HepG2 (cell line): ENCODE measurements around the gene FDXACB1. TPM values are rescaled to one million over a fixed set of nuclear protein-coding genes. Genes with fewer than 3 reads are reported as not detected.

Experiments
- ARID5B ChIP-seq: IDR thresholded peaks from 2 replicates; pipeline ENCODE4 v1.4.0; 2020; ENCODE audit warnings: mild to moderate bottlenecking, missing genetic modification reagents
- GATAD1 ChIP-seq: IDR thresholded peaks from 2 replicates; pipeline ENCODE4 v1.6.1; 2016; ENCODE audit warnings: missing genetic modification reagents, missing compliant biosample characterization
- JDP2 ChIP-seq: sonication (generic); formaldehyde crosslinking; IDR thresholded peaks from 2 replicates; pipeline ENCODE4 v1.8.1; 2022; ENCODE audit warnings: missing genetic modification reagents, borderline replicate concordance
- KDM6A ChIP-seq: IDR thresholded peaks from 2 replicates; pipeline ENCODE4 v1.6.1; 2016; ENCODE audit warnings: low read depth
- POLR2A ChIP-seq, 2 experiments: IDR thresholded peaks; 2 replicates each; pipeline ENCODE4 v1.6.1; 2011; ENCODE audit warnings: low read depth in 2 of 2, low read length in 2 of 2, mild to moderate bottlenecking in 1 of 2, moderate library complexity in 1 of 2; ENCODE audit not compliant: insufficient read depth in 1 of 2
- PRDM15 ChIP-seq: sonication (generic); formaldehyde crosslinking; IDR thresholded peaks from 2 replicates; pipeline ENCODE4 v1.4.0; 2020; ENCODE audit warnings: missing genetic modification reagents
- RXRB ChIP-seq: IDR thresholded peaks from 2 replicates; pipeline ENCODE4 v1.6.1; 2016; ENCODE audit warnings: borderline replicate concordance, missing genetic modification reagents, missing compliant biosample characterization
- SOX13 ChIP-seq, 3 experiments: fragments of 450-650 bp in 1 of 3; sonication (generic) in 1 of 3; formaldehyde crosslinking in 1 of 3; IDR thresholded peaks in 2 of 3; conservative IDR thresholded peaks in 1 of 3; 2 replicates each; pipeline versions ENCODE4 v1.5.0 to v1.6.1; 2016 to 2020; ENCODE audit warnings: antibody characterized with exemption in 1 of 3, mild to moderate bottlenecking in 1 of 3, missing compliant biosample characterization in 1 of 3, missing genetic modification reagents in 1 of 3, moderate library complexity in 1 of 3
- SP2 ChIP-seq: sonication (generic); formaldehyde crosslinking; IDR thresholded peaks from 2 replicates; pipeline ENCODE4 v1.5.1; 2020; ENCODE audit warnings: mild to moderate bottlenecking, missing genetic modification reagents
- TEAD3 ChIP-seq: optimal IDR thresholded peaks from 2 replicates; pipeline ENCODE3; 2016; ENCODE audit warnings: borderline replicate concordance
- ZNF431 ChIP-seq: sonication (generic); formaldehyde crosslinking; IDR thresholded peaks from 2 replicates; pipeline ENCODE4 v1.9.0; 2022; ENCODE audit warnings: missing genetic modification reagents, low read depth, mild to moderate bottlenecking, borderline replicate concordance
- ZNF607 ChIP-seq: sonication (generic); formaldehyde crosslinking; IDR thresholded peaks from 2 replicates; pipeline ENCODE4 v1.5.1; 2020; ENCODE audit warnings: missing genetic modification reagents, mild to moderate bottlenecking, borderline replicate concordance
- polyA plus RNA-seq, 8 experiments: library from polyadenylated mRNA; depleted of rRNA in 3 of 8; stranded (reverse) in 7 of 8; unstranded in 1 of 8; fragments of >200 nt; fragmentation: Illumina TruSeq in 4 of 8; extraction: Trizol in 4 of 8; gene quantifications; 2 replicates each; pipeline versions ENCODE4 v1.2.1 to v1.2.3, GENCODE V29; 2011 to 2016; ENCODE audit warnings: low read depth in 4 of 8, missing spikeins in 1 of 8, mixed read lengths in 1 of 8; ENCODE audit not compliant: insufficient read depth in 1 of 8
- total RNA-seq, 5 experiments: library from RNA; depleted of rRNA; stranded (reverse); fragments of >200 nt; fragmentation: Illumina TruSeq; extraction: Trizol; gene quantifications; 2 replicates each; pipeline ENCODE4 v1.2.3, GENCODE V29; 2016; ENCODE audit warnings: low read depth in 1 of 5
- TF ChIP-seq, protein P1 (sequence below): sonication (generic); formaldehyde crosslinking; IDR thresholded peaks from 2 replicates; pipeline ENCODE4 v1.4.0; 2020; ENCODE audit warnings: missing genetic modification reagents; ENCODE audit errors: not compliant biosample characterization
- TF ChIP-seq, protein P2 (sequence below): sonication (generic); formaldehyde crosslinking; IDR thresholded peaks from 2 replicates; pipeline ENCODE4 v1.4.0; 2020; ENCODE audit warnings: missing genetic modification reagents
- TF ChIP-seq, protein P3 (sequence below): sonication (generic); formaldehyde crosslinking; conservative IDR thresholded peaks from 2 replicates; pipeline ENCODE4 v1.4.0; 2020; ENCODE audit warnings: mild to moderate bottlenecking, missing genetic modification reagents, moderate library complexity

FDXACB1 gene
- total and polyA plus RNA-seq, 2 of the 13 experiments (the other 11 are each of a cell fraction or from before 2014, with no cell fraction given) = 1.1 to 3.4 TPM

GRCh38 chr11:111917788-111918187, 38.8 kb upstream of the FDXACB1 start (continued):
- TF ChIP-seq, protein P1, sequence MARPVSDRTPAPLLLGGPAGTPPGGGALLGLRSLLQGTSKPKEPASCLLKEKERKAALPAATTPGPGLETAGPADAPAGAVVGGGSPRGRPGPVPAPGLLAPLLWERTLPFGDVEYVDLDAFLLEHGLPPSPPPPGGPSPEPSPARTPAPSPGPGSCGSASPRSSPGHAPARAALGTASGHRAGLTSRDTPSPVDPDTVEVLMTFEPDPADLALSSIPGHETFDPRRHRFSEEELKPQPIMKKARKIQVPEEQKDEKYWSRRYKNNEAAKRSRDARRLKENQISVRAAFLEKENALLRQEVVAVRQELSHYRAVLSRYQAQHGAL (CRISPR knock-in tag) = no peak
- 0 out of 2 replicates have a peak, but pooled peaks have one; percentile 9 for TF ChIP-seq GATAD1
- TF ChIP-seq POLR2A (IDR thresholded peaks at IDR 0.05; ENCODE audit: insufficient read depth in 1 of 2, low read depth in 2 of 2, low read length in 2 of 2) = 0 out of 4 replicates have a peak, but pooled peaks of 1 of the 2 experiments have one; percentile 23
- 0 out of 2 replicates have a peak, but pooled peaks have one; percentile 62 for TF ChIP-seq ZNF607 (CRISPR knock-in tag)
- TF ChIP-seq, protein P2, sequence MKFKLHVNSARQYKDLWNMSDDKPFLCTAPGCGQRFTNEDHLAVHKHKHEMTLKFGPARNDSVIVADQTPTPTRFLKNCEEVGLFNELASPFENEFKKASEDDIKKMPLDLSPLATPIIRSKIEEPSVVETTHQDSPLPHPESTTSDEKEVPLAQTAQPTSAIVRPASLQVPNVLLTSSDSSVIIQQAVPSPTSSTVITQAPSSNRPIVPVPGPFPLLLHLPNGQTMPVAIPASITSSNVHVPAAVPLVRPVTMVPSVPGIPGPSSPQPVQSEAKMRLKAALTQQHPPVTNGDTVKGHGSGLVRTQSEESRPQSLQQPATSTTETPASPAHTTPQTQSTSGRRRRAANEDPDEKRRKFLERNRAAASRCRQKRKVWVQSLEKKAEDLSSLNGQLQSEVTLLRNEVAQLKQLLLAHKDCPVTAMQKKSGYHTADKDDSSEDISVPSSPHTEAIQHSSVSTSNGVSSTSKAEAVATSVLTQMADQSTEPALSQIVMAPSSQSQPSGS (CRISPR knock-in tag) = no peak
- TF ChIP-seq SOX13 (IDR thresholded peaks at IDR 0.05) = no peak
- TF ChIP-seq SOX13 (CRISPR knock-in tag; conservative IDR thresholded peaks at IDR 0.05 in 1 of 2, IDR thresholded peaks at IDR 0.05 in 1 of 2) = peak in 1 of 2 experiments; percentile 23; a peak in 1 of 4 replicates
- TF ChIP-seq ZNF431 (CRISPR knock-in tag) = no peak
- TF ChIP-seq JDP2 (CRISPR knock-in tag) = no peak
- no peak for TF ChIP-seq SP2 (CRISPR knock-in tag)
- peak; percentile 35 for TF ChIP-seq TEAD3 (CRISPR knock-in tag)
- peak; percentile 38; the same call in 1 of the 2 replicates for TF ChIP-seq ARID5B (CRISPR knock-in tag)
- TF ChIP-seq, protein P3, sequence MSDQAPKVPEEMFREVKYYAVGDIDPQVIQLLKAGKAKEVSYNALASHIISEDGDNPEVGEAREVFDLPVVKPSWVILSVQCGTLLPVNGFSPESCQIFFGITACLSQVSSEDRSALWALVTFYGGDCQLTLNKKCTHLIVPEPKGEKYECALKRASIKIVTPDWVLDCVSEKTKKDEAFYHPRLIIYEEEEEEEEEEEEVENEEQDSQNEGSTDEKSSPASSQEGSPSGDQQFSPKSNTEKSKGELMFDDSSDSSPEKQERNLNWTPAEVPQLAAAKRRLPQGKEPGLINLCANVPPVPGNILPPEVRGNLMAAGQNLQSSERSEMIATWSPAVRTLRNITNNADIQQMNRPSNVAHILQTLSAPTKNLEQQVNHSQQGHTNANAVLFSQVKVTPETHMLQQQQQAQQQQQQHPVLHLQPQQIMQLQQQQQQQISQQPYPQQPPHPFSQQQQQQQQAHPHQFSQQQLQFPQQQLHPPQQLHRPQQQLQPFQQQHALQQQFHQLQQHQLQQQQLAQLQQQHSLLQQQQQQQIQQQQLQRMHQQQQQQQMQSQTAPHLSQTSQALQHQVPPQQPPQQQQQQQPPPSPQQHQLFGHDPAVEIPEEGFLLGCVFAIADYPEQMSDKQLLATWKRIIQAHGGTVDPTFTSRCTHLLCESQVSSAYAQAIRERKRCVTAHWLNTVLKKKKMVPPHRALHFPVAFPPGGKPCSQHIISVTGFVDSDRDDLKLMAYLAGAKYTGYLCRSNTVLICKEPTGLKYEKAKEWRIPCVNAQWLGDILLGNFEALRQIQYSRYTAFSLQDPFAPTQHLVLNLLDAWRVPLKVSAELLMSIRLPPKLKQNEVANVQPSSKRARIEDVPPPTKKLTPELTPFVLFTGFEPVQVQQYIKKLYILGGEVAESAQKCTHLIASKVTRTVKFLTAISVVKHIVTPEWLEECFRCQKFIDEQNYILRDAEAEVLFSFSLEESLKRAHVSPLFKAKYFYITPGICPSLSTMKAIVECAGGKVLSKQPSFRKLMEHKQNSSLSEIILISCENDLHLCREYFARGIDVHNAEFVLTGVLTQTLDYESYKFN (CRISPR knock-in tag) = peak; percentile 47
- TF ChIP-seq RXRB (CRISPR knock-in tag) = 0 out of 2 replicates have a peak, but pooled peaks have one; percentile 11
- TF ChIP-seq KDM6A = peak; percentile 57; the same call in 1 of the 2 replicates
- no peak for TF ChIP-seq PRDM15 (CRISPR knock-in tag)
